ENCODE results near the gene TRA2B. TPM values are rescaled to one million over a fixed set of nuclear protein-coding genes. Genes with fewer than 3 reads are reported as not detected.

The TRA2B gene
- 118 and 137 TPM in 2 replicates for total RNA-seq

GRCh38 chr3:185937689-185938374, at the start of gene TRA2B:
TRA2B (minus strand) TSS chr3:185938014; CDS start chr3:185937860, 154 bp downstream.

Other genes with a start within 250 kb of the TRA2B start
- 39.8 and 63.1 TPM in 2 replicates for gene IGF2BP2, start 113.0 kb downstream of the TRA2B start, total RNA-seq
- 10.6 and 14.2 TPM in 2 replicates for gene ETV5, start 171.1 kb upstream of the TRA2B start, total RNA-seq